ENCODE data around the gene DTHD1. TPM values are rescaled to one million over a fixed set of nuclear protein-coding genes. Genes with fewer than 3 reads are reported as not detected.
A peak's percentile ranks its signal among the peaks of the same experiment; 100 is the strongest.

Gene DTHD1
- total and polyA plus RNA-seq, 5 donors from 2014 or later: 0.09 to 3.3 (median 0.24) TPM; not detected in 1

- H3K4me1 Mint-ChIP-seq: peaks cover 10 to 38% (median 25%) of the 10 kb centered on the region in 4 donors
These were observed 45.1 kb downstream of the DTHD1 start for GRCh38 chr4:36326476-36327029.

GRCh38 chr4:36327400-36327799, 46.0 kb downstream of the DTHD1 start:
- Histone ChIP-seq H3K27ac (ENCODE audit: insufficient read depth, low read length, poor library complexity, severe bottlenecking) (no peak overlapping the region), H3K4me3 (ENCODE audit: low read depth, low read length) (no peak overlapping the region), H3K27me3 (ENCODE audit: control insufficient read depth, insufficient read depth, low read length) (no peaks in the 10 kb centered on the region), H3K4me1 (ENCODE audit: control insufficient read depth, insufficient read depth, low read length, poor library complexity, severe bottlenecking) (peaks cover 19% of the 10 kb centered on the region), H3K9me3 (ENCODE audit: control insufficient read depth in 2 of 2, low read length in 2 of 2) (no peaks in the 10 kb centered on the region), H3K36me3 (ENCODE audit: control insufficient read depth, insufficient read depth, low read length) (no peaks in the 10 kb centered on the region)
- Mint-ChIP-seq H3K4me3 (no peak overlapping the region), H3K27ac (peak overlapping the region in 1 of 3 donors; percentile 20), H3K4me1 (peaks cover 10 to 34% (median 26%) of the 10 kb centered on the region in 4 donors), H3K36me3 (no peaks in the 10 kb centered on the region), H3K9me3 (peaks cover 0 to 2% (median 0%) of the 10 kb centered on the region in 7 donors), H3K27me3 (no peaks in the 10 kb centered on the region)
- DNase-seq (no peak), ATAC-seq (ENCODE audit: low read depth in 2 of 2) (no peak)

More at GRCh38 chr4:36326476-36327029, 45.1 kb downstream of the DTHD1 start:
- no peak for ATAC-seq (ENCODE audit: low read depth in 2 of 2)
- Histone ChIP-seq H3K27ac (ENCODE audit: insufficient read depth, low read length, poor library complexity, severe bottlenecking) (no peak overlapping the region), H3K4me1 (ENCODE audit: control insufficient read depth, insufficient read depth, low read length, poor library complexity, severe bottlenecking) (peaks cover 19% of the 10 kb centered on the region), H3K36me3 (ENCODE audit: control insufficient read depth, insufficient read depth, low read length) (no peaks in the 10 kb centered on the region), H3K27me3 (ENCODE audit: control insufficient read depth, insufficient read depth, low read length) (no peaks in the 10 kb centered on the region), H3K4me3 (ENCODE audit: low read depth, low read length) (no peak overlapping the region), H3K9me3 (ENCODE audit: control insufficient read depth in 2 of 2, low read length in 2 of 2) (no peaks in the 10 kb centered on the region)
- DNase-seq: no peak
- H3K27me3 Mint-ChIP-seq: no peaks in the 10 kb centered on the region
- H3K9me3 Mint-ChIP-seq: peaks cover 0 to 2% (median 0%) of the 10 kb centered on the region in 7 donors
- H3K27ac Mint-ChIP-seq: no peak overlapping the region
- H3K4me3 Mint-ChIP-seq: no peak overlapping the region
- H3K36me3 Mint-ChIP-seq: no peaks in the 10 kb centered on the region

GRCh38 chr4:36328130-36328529, 46.7 kb downstream of the DTHD1 start:
- Histone ChIP-seq H3K27ac (ENCODE audit: insufficient read depth, low read length, poor library complexity, severe bottlenecking) (no peak overlapping the region), H3K36me3 (ENCODE audit: control insufficient read depth, insufficient read depth, low read length) (no peaks in the 10 kb centered on the region), H3K4me1 (ENCODE audit: control insufficient read depth, insufficient read depth, low read length, poor library complexity, severe bottlenecking) (peaks cover 17% of the 10 kb centered on the region), H3K4me3 (ENCODE audit: low read depth, low read length) (no peak overlapping the region), H3K9me3 (ENCODE audit: control insufficient read depth in 2 of 2, low read length in 2 of 2) (no peaks in the 10 kb centered on the region), H3K27me3 (ENCODE audit: control insufficient read depth, insufficient read depth, low read length) (no peaks in the 10 kb centered on the region)
- H3K27me3 Mint-ChIP-seq: no peaks in the 10 kb centered on the region
- ATAC-seq (ENCODE audit: low read depth in 2 of 2): no peak
- no peak overlapping the region for H3K27ac Mint-ChIP-seq
- no peak for DNase-seq
- H3K36me3 Mint-ChIP-seq: no peaks in the 10 kb centered on the region
- no peak overlapping the region for H3K4me3 Mint-ChIP-seq
- peaks cover 10 to 30% (median 21%) of the 10 kb centered on the region in 4 donors for H3K4me1 Mint-ChIP-seq
- peaks cover 0 to 2% (median 0%) of the 10 kb centered on the region in 7 donors for H3K9me3 Mint-ChIP-seq

GRCh38 chr4:36329228-36329627, 47.8 kb downstream of the DTHD1 start:
- Histone ChIP-seq H3K27ac (ENCODE audit: insufficient read depth, low read length, poor library complexity, severe bottlenecking) (no peak overlapping the region), H3K36me3 (ENCODE audit: control insufficient read depth, insufficient read depth, low read length) (no peaks in the 10 kb centered on the region), H3K4me1 (ENCODE audit: control insufficient read depth, insufficient read depth, low read length, poor library complexity, severe bottlenecking) (peaks cover 8% of the 10 kb centered on the region), H3K27me3 (ENCODE audit: control insufficient read depth, insufficient read depth, low read length) (no peaks in the 10 kb centered on the region), H3K4me3 (ENCODE audit: low read depth, low read length) (no peak overlapping the region), H3K9me3 (ENCODE audit: control insufficient read depth in 2 of 2, low read length in 2 of 2) (no peaks in the 10 kb centered on the region)
- Mint-ChIP-seq H3K9me3 (peaks cover 0 to 2% (median 0%) of the 10 kb centered on the region in 7 donors), H3K4me1 (peaks cover 10 to 26% (median 18%) of the 10 kb centered on the region in 4 donors), H3K36me3 (no peaks in the 10 kb centered on the region), H3K27ac (peak overlapping the region in 1 of 3 donors; percentile 32), H3K4me3 (no peak overlapping the region), H3K27me3 (no peaks in the 10 kb centered on the region)
- ATAC-seq (ENCODE audit: low read depth in 2 of 2) (no peak), DNase-seq (no peak)

GRCh38 chr4:36330796-36331195, 49.4 kb downstream of the DTHD1 start:
- Histone ChIP-seq H3K27me3 (ENCODE audit: control insufficient read depth, insufficient read depth, low read length) (no peaks in the 10 kb centered on the region), H3K27ac (ENCODE audit: insufficient read depth, low read length, poor library complexity, severe bottlenecking) (no peak overlapping the region), H3K36me3 (ENCODE audit: control insufficient read depth, insufficient read depth, low read length) (no peaks in the 10 kb centered on the region), H3K9me3 (ENCODE audit: control insufficient read depth in 2 of 2, low read length in 2 of 2) (no peaks in the 10 kb centered on the region), H3K4me3 (ENCODE audit: low read depth, low read length) (no peak overlapping the region), H3K4me1 (ENCODE audit: control insufficient read depth, insufficient read depth, low read length, poor library complexity, severe bottlenecking) (peaks cover 2% of the 10 kb centered on the region)
- peaks cover 0 to 1% (median 0%) of the 10 kb centered on the region in 7 donors for H3K9me3 Mint-ChIP-seq
- no peak overlapping the region for H3K4me3 Mint-ChIP-seq
- H3K36me3 Mint-ChIP-seq: no peaks in the 10 kb centered on the region
- ATAC-seq (ENCODE audit: low read depth in 2 of 2) (no peak), DNase-seq (no peak)
- peaks cover 4 to 13% (median 7%) of the 10 kb centered on the region in 4 donors for H3K4me1 Mint-ChIP-seq
- H3K27ac Mint-ChIP-seq: no peak overlapping the region
- no peaks in the 10 kb centered on the region for H3K27me3 Mint-ChIP-seq

- H3K4me1 ChIP-seq (ENCODE audit: control insufficient read depth, insufficient read depth, low read length, poor library complexity, severe bottlenecking): no peaks in the 10 kb centered on the region
- H3K27me3 Mint-ChIP-seq: no peaks in the 10 kb centered on the region
- no peak overlapping the region for H3K4me3 ChIP-seq (ENCODE audit: low read depth, low read length)
- no peaks in the 10 kb centered on the region for H3K27me3 ChIP-seq (ENCODE audit: control insufficient read depth, insufficient read depth, low read length)
- no peaks in the 10 kb centered on the region for H3K36me3 Mint-ChIP-seq
- H3K4me3 Mint-ChIP-seq: no peak overlapping the region
- H3K9me3 Mint-ChIP-seq: peaks cover 0 to 1% (median 0%) of the 10 kb centered on the region in 7 donors
- H3K36me3 ChIP-seq (ENCODE audit: control insufficient read depth, insufficient read depth, low read length): no peaks in the 10 kb centered on the region
- ATAC-seq (ENCODE audit: low read depth in 2 of 2): no peak
- no peak overlapping the region for H3K27ac ChIP-seq (ENCODE audit: insufficient read depth, low read length, poor library complexity, severe bottlenecking)
- H3K9me3 ChIP-seq (ENCODE audit: control insufficient read depth in 2 of 2, low read length in 2 of 2): no peaks in the 10 kb centered on the region
- H3K4me1 Mint-ChIP-seq: peaks cover 4 to 15% (median 5%) of the 10 kb centered on the region in 4 donors
- DNase-seq: no peak
- H3K27ac Mint-ChIP-seq: no peak overlapping the region
These were observed 50.8 kb downstream of the DTHD1 start for GRCh38 chr4:36332023-36332781.

- Histone ChIP-seq H3K27ac (ENCODE audit: insufficient read depth, low read length, poor library complexity, severe bottlenecking) (no peak overlapping the region), H3K4me3 (ENCODE audit: low read depth, low read length) (no peak overlapping the region), H3K36me3 (ENCODE audit: control insufficient read depth, insufficient read depth, low read length) (no peaks in the 10 kb centered on the region), H3K27me3 (ENCODE audit: control insufficient read depth, insufficient read depth, low read length) (no peaks in the 10 kb centered on the region), H3K4me1 (ENCODE audit: control insufficient read depth, insufficient read depth, low read length, poor library complexity, severe bottlenecking) (no peaks in the 10 kb centered on the region), H3K9me3 (ENCODE audit: control insufficient read depth in 2 of 2, low read length in 2 of 2) (no peaks in the 10 kb centered on the region)
- Mint-ChIP-seq H3K27ac (no peak overlapping the region), H3K36me3 (no peaks in the 10 kb centered on the region), H3K27me3 (no peaks in the 10 kb centered on the region), H3K9me3 (peaks cover 0 to 1% (median 0%) of the 10 kb centered on the region in 7 donors), H3K4me3 (no peak overlapping the region), H3K4me1 (peaks cover 4 to 15% (median 6%) of the 10 kb centered on the region in 4 donors)
- peak in 1 of 3 donors; percentile 8 for DNase-seq
- no peak for ATAC-seq (ENCODE audit: low read depth in 2 of 2)
These were observed 51.3 kb downstream of the DTHD1 start for GRCh38 chr4:36332782-36333131.
